ENCODE data around the gene ALG1. TPM values are rescaled to one million over a fixed set of nuclear protein-coding genes. Genes with fewer than 3 reads are reported as not detected.
"Not testable (repeated sequence)": the region's sequence is repeated elsewhere in the genome, so short reads cannot be mapped to it uniquely, and the experiment has no call there.

The ALG1 gene
- total RNA-seq, 1 donor from 2014 or later: 23.1 TPM

DNA sequence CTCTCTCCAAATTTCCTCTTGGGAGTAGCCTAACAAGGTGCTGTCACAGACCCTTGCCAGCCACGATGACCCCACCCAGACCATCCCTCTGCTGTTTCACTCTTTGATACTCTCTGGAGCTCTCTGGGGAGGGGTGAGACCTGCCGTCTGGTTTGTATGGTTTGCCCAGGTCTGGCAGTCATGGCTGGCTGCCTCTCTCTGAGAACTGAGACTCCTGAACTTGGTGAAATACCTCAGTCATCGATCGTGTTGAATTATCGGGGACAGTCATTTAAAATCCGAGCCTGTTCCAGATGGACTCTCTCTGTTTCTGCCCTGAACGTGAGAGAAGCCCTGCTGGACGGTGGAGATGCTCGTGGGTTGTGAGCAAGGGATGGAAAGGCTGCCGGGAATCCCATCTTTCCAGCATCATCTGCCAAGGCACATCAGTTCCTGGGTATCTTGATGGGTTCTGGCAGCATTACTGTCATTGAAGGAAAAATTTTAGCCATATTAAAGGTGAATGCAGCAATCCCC lies 45.2 kb downstream of the ALG1 start:
- not testable (repeated sequence) for H3K27ac ChIP-seq (ENCODE audit: low read depth, low read length)

DNA sequence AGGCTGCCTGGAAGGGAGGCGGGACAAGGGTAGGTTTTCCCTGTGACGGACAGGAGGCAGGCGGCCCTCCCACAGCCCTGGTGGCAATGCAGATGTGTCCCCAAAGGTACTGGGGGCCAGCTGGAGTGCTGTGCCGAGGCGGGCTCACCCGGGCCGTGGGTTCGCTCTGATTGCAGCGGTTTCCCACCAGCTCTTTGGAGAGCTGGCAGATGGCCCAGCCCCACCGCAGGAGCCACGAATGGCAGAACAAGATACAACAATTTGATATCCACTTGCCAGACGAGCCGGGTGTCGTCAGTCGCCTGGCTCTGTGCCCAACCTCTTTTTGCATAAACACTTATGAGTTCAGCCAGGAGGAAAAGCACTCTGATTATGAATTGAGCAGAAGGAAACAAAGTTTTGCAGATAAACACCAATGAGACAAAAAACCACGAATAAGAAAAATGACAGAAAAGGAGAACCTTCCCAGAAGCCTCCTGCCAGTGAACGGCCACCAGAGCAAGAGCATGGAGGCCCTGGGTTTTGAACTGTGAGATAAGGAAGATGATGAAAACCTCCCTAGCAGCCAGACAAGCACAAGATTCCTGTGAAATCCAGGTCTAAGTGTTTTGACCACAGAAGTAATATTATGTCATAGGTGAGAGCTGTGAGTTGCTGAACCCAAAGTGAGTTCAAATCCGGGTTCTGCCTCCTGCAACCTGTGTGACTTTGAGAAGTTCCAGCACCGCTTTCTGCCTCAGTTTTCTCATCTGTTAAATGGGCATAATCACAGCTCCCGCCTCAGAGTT lies 45.9 kb downstream of the ALG1 start:
- not testable (repeated sequence) for H3K27ac ChIP-seq (ENCODE audit: low read depth, low read length); H3K9ac ChIP-seq (ENCODE audit: low read length); H3K4me1 Mint-ChIP-seq (ENCODE audit: low read depth, unreplicated experiment); H3K9me3 Mint-ChIP-seq (ENCODE audit: unreplicated experiment); H3K79me2 ChIP-seq (ENCODE audit: insufficient read depth, low read length); H3K4me3 ChIP-seq (ENCODE audit: insufficient read depth, low read depth, low read length); H3K9me3 ChIP-seq (ENCODE audit: insufficient read depth, low read depth, low read length); H3K4me2 ChIP-seq (ENCODE audit: low read length); H4K20me1 ChIP-seq (ENCODE audit: insufficient read depth, low read length); H3K27ac Mint-ChIP-seq (ENCODE audit: unreplicated experiment); H3K36me3 ChIP-seq (ENCODE audit: insufficient read depth, low read length); H2AFZ ChIP-seq (ENCODE audit: low read depth, low read length); H3K4me1 ChIP-seq (ENCODE audit: insufficient read depth, low read length); H3K27me3 ChIP-seq (ENCODE audit: insufficient read depth, low read length); H3K4me3 Mint-ChIP-seq (ENCODE audit: unreplicated experiment); FAIRE-seq; H3K36me3 Mint-ChIP-seq (ENCODE audit: low read depth, unreplicated experiment)
- peak; percentile 32 for DNase-seq (ENCODE audit: low read depth)
- peaks cover 28% of the 10 kb centered on the region for H3K27me3 Mint-ChIP-seq (ENCODE audit: low read depth, unreplicated experiment)

More for the DNA sequence above, 45.2 kb downstream of the ALG1 start:
- not testable (repeated sequence) for H3K9me3 Mint-ChIP-seq (ENCODE audit: unreplicated experiment); H3K4me1 ChIP-seq (ENCODE audit: insufficient read depth, low read length); H3K4me1 Mint-ChIP-seq (ENCODE audit: low read depth, unreplicated experiment); FAIRE-seq; H2AFZ ChIP-seq (ENCODE audit: low read depth, low read length); DNase-seq (ENCODE audit: low read depth); H3K4me3 ChIP-seq (ENCODE audit: insufficient read depth, low read depth, low read length); H3K9me3 ChIP-seq (ENCODE audit: insufficient read depth, low read depth, low read length); H3K9ac ChIP-seq (ENCODE audit: low read length); H3K27me3 ChIP-seq (ENCODE audit: insufficient read depth, low read length); H3K36me3 Mint-ChIP-seq (ENCODE audit: low read depth, unreplicated experiment); H4K20me1 ChIP-seq (ENCODE audit: insufficient read depth, low read length); H3K27ac Mint-ChIP-seq (ENCODE audit: unreplicated experiment); H3K4me3 Mint-ChIP-seq (ENCODE audit: unreplicated experiment); H3K79me2 ChIP-seq (ENCODE audit: insufficient read depth, low read length); H3K4me2 ChIP-seq (ENCODE audit: low read length); H3K36me3 ChIP-seq (ENCODE audit: insufficient read depth, low read length)
- H3K27me3 Mint-ChIP-seq (ENCODE audit: low read depth, unreplicated experiment): peaks cover 26% of the 10 kb centered on the region

DNA sequence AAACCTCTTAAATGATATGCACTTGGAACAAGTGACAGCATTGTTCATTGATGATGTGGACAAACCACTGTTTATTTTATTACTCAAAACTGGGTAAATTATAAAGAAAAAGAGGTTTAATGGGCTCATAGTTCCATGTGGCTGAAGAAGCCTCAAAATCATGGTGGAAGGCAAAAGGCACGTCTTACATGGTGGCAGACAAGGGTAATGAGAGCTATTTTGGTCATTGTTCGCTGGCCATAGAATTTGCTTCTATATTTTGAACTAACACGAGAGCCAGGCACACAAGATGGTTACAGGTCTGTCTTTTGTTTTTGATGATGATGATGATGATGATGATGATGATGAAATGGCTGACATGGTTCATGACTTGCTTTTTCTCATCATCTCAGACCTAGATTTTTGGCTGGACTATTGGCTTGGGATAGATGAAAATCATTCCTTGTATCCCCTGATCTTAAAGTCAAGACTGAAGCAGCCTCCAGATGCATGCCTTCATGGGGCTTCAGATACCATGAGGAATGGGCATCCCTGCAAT lies 59.9 kb downstream of the ALG1 start:
- not testable (repeated sequence) for H3K4me3 ChIP-seq (ENCODE audit: insufficient read depth, low read depth, low read length); FAIRE-seq; H3K27ac Mint-ChIP-seq (ENCODE audit: unreplicated experiment); H3K36me3 ChIP-seq (ENCODE audit: insufficient read depth, low read length); DNase-seq (ENCODE audit: low read depth); H3K4me2 ChIP-seq (ENCODE audit: low read length); H3K9me3 ChIP-seq (ENCODE audit: insufficient read depth, low read depth, low read length); H3K36me3 Mint-ChIP-seq (ENCODE audit: low read depth, unreplicated experiment); H3K4me1 Mint-ChIP-seq (ENCODE audit: low read depth, unreplicated experiment); H3K4me1 ChIP-seq (ENCODE audit: insufficient read depth, low read length); H3K27me3 ChIP-seq (ENCODE audit: insufficient read depth, low read length); H2AFZ ChIP-seq (ENCODE audit: low read depth, low read length); H4K20me1 ChIP-seq (ENCODE audit: insufficient read depth, low read length); H3K9me3 Mint-ChIP-seq (ENCODE audit: unreplicated experiment); H3K27ac ChIP-seq (ENCODE audit: low read depth, low read length); H3K9ac ChIP-seq (ENCODE audit: low read length); H3K4me3 Mint-ChIP-seq (ENCODE audit: unreplicated experiment); H3K79me2 ChIP-seq (ENCODE audit: insufficient read depth, low read length)
- peaks cover 22% of the 10 kb centered on the region for H3K27me3 Mint-ChIP-seq (ENCODE audit: low read depth, unreplicated experiment)

DNA sequence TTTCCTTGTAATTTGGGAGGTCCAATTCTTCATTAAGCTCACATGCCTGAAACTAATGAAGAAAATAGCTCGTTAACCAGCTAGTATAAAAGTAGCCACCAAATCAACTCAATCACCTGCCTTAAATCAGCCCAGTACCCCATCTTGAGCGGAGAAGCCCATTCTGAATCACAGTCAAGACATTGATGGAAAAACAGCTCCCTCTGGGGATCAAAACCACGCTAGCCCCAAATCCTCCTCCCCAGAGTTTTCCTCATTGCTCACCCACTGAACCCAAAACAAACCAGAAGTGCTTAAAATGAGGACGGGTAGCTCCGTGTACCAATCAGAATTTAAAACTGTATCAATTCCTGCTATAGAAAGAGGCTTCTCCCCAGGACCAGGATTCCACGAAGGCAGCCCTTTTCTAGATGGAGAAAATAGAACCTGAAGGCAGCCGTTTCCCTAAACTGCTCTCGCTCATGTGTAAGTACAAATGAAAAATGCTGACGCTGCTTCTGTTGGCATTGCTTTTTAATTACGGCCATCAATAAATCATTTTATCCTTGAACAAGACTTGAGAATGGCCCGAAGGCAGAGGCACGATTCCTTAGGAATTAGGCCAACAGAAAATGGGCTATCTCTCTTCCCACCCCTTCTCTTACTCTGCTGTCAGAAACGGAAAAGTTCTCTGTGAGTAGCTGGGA lies 61.4 kb downstream of the ALG1 start:
- not testable (repeated sequence) for H3K79me2 ChIP-seq (ENCODE audit: insufficient read depth, low read length); H3K4me1 Mint-ChIP-seq (ENCODE audit: low read depth, unreplicated experiment); H3K9ac ChIP-seq (ENCODE audit: low read length); H3K9me3 ChIP-seq (ENCODE audit: insufficient read depth, low read depth, low read length); H3K27me3 ChIP-seq (ENCODE audit: insufficient read depth, low read length); H3K4me1 ChIP-seq (ENCODE audit: insufficient read depth, low read length); FAIRE-seq; H3K36me3 ChIP-seq (ENCODE audit: insufficient read depth, low read length); H3K36me3 Mint-ChIP-seq (ENCODE audit: low read depth, unreplicated experiment); DNase-seq (ENCODE audit: low read depth); H3K9me3 Mint-ChIP-seq (ENCODE audit: unreplicated experiment); H3K4me3 Mint-ChIP-seq (ENCODE audit: unreplicated experiment); H3K4me2 ChIP-seq (ENCODE audit: low read length); H3K4me3 ChIP-seq (ENCODE audit: insufficient read depth, low read depth, low read length); H2AFZ ChIP-seq (ENCODE audit: low read depth, low read length); H3K27ac ChIP-seq (ENCODE audit: low read depth, low read length); H4K20me1 ChIP-seq (ENCODE audit: insufficient read depth, low read length)
- H3K27me3 Mint-ChIP-seq (ENCODE audit: low read depth, unreplicated experiment): peaks cover 32% of the 10 kb centered on the region
- H3K27ac Mint-ChIP-seq (ENCODE audit: unreplicated experiment): peak overlapping the region; percentile 4

DNA sequence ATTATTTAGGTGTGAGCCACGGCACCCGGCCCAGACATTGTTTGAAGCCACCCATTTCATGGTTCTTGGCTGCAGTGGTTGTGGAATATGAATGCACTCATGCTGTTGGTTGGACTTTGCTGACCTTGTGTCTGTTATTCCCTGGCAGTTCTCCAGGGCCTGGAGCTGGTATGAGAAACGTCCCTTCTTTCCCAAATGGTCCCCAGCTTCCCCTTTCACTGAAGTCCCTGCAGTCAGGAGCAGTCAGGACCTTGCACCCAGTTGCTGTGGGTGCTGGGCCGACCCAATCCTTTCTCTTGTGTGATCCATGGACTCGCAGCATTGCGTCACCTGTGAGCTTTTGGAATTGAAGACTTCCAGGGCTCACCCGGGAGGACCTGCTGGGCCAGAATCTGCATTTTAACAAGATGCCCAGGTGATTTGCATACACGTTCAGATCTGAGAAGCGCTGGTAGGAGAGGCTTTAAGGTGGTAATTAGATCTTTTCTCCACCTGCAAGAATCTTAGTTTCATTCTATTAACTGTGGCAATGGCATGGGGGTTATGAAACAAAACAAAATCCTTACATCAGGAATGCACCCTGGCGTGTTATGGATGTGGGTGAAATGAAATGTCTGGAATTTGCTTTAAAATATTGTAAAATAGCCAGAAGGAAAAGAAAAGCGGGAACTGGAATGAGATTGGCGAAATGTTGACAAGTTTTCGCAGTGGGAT lies 63.3 kb downstream of the ALG1 start:
- not testable (repeated sequence) for H3K4me3 Mint-ChIP-seq (ENCODE audit: unreplicated experiment); H3K36me3 ChIP-seq (ENCODE audit: insufficient read depth, low read length); H3K4me1 Mint-ChIP-seq (ENCODE audit: low read depth, unreplicated experiment); H4K20me1 ChIP-seq (ENCODE audit: insufficient read depth, low read length); H3K4me3 ChIP-seq (ENCODE audit: insufficient read depth, low read depth, low read length); H2AFZ ChIP-seq (ENCODE audit: low read depth, low read length); H3K9me3 Mint-ChIP-seq (ENCODE audit: unreplicated experiment); H3K27ac Mint-ChIP-seq (ENCODE audit: unreplicated experiment); H3K4me2 ChIP-seq (ENCODE audit: low read length); H3K36me3 Mint-ChIP-seq (ENCODE audit: low read depth, unreplicated experiment); H3K4me1 ChIP-seq (ENCODE audit: insufficient read depth, low read length); H3K79me2 ChIP-seq (ENCODE audit: insufficient read depth, low read length); DNase-seq (ENCODE audit: low read depth); H3K9ac ChIP-seq (ENCODE audit: low read length); H3K27ac ChIP-seq (ENCODE audit: low read depth, low read length); H3K9me3 ChIP-seq (ENCODE audit: insufficient read depth, low read depth, low read length); H3K27me3 ChIP-seq (ENCODE audit: insufficient read depth, low read length); FAIRE-seq
- H3K27me3 Mint-ChIP-seq (ENCODE audit: low read depth, unreplicated experiment): peaks cover 35% of the 10 kb centered on the region

Measured in astrocyte (in vitro differentiated cells and primary cell).